Nephron (organoid): Measurements from ENCODE around the gene CAV1.

Experiments used
- H3K27ac Mint-ChIP-seq, 3 experiments: 2 replicates each; pipeline ENCODE4 v1.8.0; 2020; ENCODE audit warnings: mixed read lengths in 3 of 3, mild to moderate bottlenecking in 2 of 3, moderate library complexity in 1 of 3
- H3K27me3 Mint-ChIP-seq: 2 replicates; pipeline ENCODE4 v1.8.0; 2021; ENCODE audit warnings: low read depth, mild to moderate bottlenecking, moderate library complexity, mixed read lengths
- H3K36me3 Mint-ChIP-seq: 2 replicates; pipeline ENCODE4 v1.8.0; 2020; ENCODE audit warnings: low read depth, mixed read lengths
- H3K4me1 Mint-ChIP-seq: 2 replicates; pipeline ENCODE4 v1.8.0; 2020; ENCODE audit warnings: mixed read lengths
- H3K4me3 Mint-ChIP-seq, 3 experiments: 2 replicates each; pipeline ENCODE4 v1.8.0; 2020; ENCODE audit warnings: mild to moderate bottlenecking in 3 of 3, mixed read lengths in 3 of 3, moderate library complexity in 2 of 3
- H3K9me3 Mint-ChIP-seq: 2 replicates; pipeline ENCODE4 v1.8.0; 2020; ENCODE audit warnings: mixed read lengths
- CTCF ChIP-seq, 3 experiments: fragments of 200-600 bp; sonication (generic); IDR thresholded peaks; one replicate each; pipeline ENCODE4 v1.5.0; 2021; ENCODE audit warnings: antibody characterized with exemption in 3 of 3; ENCODE audit not compliant: unreplicated experiment in 3 of 3

CAV1 gene

GRCh38 chr7:116530107-116530820 lies 5.4 kb downstream of the CAV1 start:
- Mint-ChIP-seq H3K4me3 (no peak overlapping the region), H3K27me3 (peaks cover 66% of the 10 kb centered on the region), H3K9me3 (no peaks in the 10 kb centered on the region), H3K4me1 (peaks cover 9% of the 10 kb centered on the region), H3K27ac (no peak overlapping the region), H3K36me3 (no peaks in the 10 kb centered on the region)
- no peak for TF ChIP-seq CTCF (IDR thresholded peaks at IDR 0.05; ENCODE audit: unreplicated experiment in 3 of 3)

DNA sequence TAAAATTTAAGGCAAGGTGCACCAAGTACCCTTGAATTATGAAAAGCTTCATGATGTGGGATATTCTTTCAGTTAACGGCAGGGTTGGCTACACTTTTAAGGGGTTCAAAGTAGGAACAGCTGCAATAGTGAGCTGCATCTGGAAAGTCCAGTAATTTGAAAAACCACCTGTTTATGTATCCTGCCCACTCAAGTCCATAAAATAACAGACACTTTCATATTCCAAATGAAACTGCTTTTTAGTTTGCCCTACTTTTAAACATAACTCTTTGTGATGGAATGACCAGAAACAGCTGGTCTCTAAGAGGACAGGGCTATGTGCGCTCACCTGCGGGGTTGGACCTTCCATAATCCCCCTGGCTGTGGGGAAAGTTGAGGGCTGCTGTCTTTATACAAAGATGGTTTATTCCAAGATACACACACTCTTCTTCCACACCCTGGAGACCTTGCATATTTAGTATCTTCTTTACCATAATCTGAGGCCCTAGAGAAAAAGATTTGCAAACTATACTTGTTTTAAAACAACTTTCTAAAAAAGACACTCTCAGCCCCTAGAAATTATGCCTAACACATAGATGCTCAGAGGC lies 7.4 kb downstream of the CAV1 start:
- TF ChIP-seq CTCF (IDR thresholded peaks at IDR 0.05; ENCODE audit: unreplicated experiment in 3 of 3): no peak
- Mint-ChIP-seq H3K27ac (no peak overlapping the region), H3K9me3 (no peaks in the 10 kb centered on the region), H3K27me3 (peaks cover 46% of the 10 kb centered on the region), H3K4me3 (no peak overlapping the region), H3K36me3 (no peaks in the 10 kb centered on the region), H3K4me1 (no peaks in the 10 kb centered on the region)

DNA sequence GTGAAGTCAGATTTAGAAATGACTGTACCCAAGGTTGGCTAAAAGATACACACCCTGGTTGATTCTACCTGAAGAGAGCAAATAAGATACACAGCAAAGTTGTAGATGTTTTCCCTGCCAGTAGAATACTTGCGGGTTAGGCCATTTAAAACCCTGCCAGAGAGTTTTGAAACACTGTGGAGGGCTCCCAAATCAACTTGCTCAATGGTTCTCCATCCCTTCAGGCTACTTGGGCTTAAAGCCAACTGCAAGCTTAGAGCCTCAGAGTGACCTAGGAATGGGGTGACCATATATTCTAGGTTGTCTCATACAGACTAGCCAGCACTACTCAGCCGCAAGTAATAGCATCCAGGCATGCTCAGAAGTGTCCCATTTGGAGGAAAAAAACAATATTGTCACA lies 10.0 kb downstream of the CAV1 start:
- H3K27me3 Mint-ChIP-seq: peaks cover 24% of the 10 kb centered on the region
- H3K4me3 Mint-ChIP-seq: no peak overlapping the region
- no peaks in the 10 kb centered on the region for H3K36me3 Mint-ChIP-seq
- H3K27ac Mint-ChIP-seq: no peak overlapping the region
- no peak for TF ChIP-seq CTCF (IDR thresholded peaks at IDR 0.05; ENCODE audit: unreplicated experiment in 3 of 3)
- H3K4me1 Mint-ChIP-seq: no peaks in the 10 kb centered on the region
- no peaks in the 10 kb centered on the region for H3K9me3 Mint-ChIP-seq

- no peak overlapping the region for H3K4me3 Mint-ChIP-seq
- H3K27me3 Mint-ChIP-seq: peaks cover 18% of the 10 kb centered on the region
- TF ChIP-seq CTCF (IDR thresholded peaks at IDR 0.05; ENCODE audit: unreplicated experiment in 3 of 3): no peak
- no peaks in the 10 kb centered on the region for H3K9me3 Mint-ChIP-seq
- no peaks in the 10 kb centered on the region for H3K36me3 Mint-ChIP-seq
- H3K4me1 Mint-ChIP-seq: no peaks in the 10 kb centered on the region
- no peak overlapping the region for H3K27ac Mint-ChIP-seq
Measured at GRCh38 chr7:116535416-116535815, 10.6 kb downstream of the CAV1 start.

GRCh38 chr7:116538138-116538537 lies 13.3 kb downstream of the CAV1 start:
- Mint-ChIP-seq H3K36me3 (no peaks in the 10 kb centered on the region), H3K4me1 (no peaks in the 10 kb centered on the region), H3K27me3 (peaks cover 7% of the 10 kb centered on the region), H3K27ac (no peak overlapping the region), H3K4me3 (no peak overlapping the region), H3K9me3 (no peaks in the 10 kb centered on the region)
- no peak for TF ChIP-seq CTCF (IDR thresholded peaks at IDR 0.05; ENCODE audit: unreplicated experiment in 3 of 3)

DNA sequence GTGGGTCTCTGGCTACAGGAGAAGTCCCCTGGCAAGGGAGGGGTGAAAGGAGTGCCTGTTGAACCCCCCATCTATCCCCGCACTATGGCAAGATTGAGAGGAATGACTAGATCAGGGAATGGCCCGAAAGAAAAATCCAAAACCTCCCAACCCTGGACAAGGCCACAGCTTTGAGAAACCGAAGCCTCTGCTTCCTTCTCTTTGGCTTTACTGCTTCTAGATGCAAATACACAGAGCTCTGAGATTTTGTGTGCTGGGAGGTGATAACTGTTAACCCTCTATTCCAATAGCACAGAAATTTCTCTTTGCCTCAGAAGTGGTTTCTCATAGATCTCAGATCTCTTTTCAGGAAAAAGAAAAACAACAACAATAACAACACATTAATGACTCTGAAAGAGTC lies 15.0 kb downstream of the CAV1 start:
- no peaks in the 10 kb centered on the region for H3K9me3 Mint-ChIP-seq
- H3K36me3 Mint-ChIP-seq: no peaks in the 10 kb centered on the region
- no peak overlapping the region for H3K27ac Mint-ChIP-seq

More for the DNA sequence above, 15.0 kb downstream of the CAV1 start:
- no peak for TF ChIP-seq CTCF (IDR thresholded peaks at IDR 0.05; ENCODE audit: unreplicated experiment in 3 of 3)
- Mint-ChIP-seq H3K27me3 (peaks cover 4% of the 10 kb centered on the region), H3K4me3 (no peak overlapping the region), H3K4me1 (no peaks in the 10 kb centered on the region)
